Liver (tissue), 9 donors: ENCODE measurements around the gene CNDP2. TPM values are rescaled to one million over a fixed set of nuclear protein-coding genes. Genes with fewer than 3 reads are reported as not detected.

Experiments used
- DNase-seq: peaks from one replicate; pipeline ENCODE4 v3.0.0-alpha.2; 2017; ENCODE audit warnings: low spot score
- H3K27ac ChIP-seq, 2 donors: one replicate each; pipeline ENCODE4 v1.7.0; 2013; ENCODE audit warnings: inconsistent platforms in 2 of 2, low read length in 2 of 2, control low read depth in 1 of 2, low read depth in 1 of 2, mild to moderate bottlenecking in 1 of 2
- H3K27me3 ChIP-seq, 4 donors: one replicate each; pipeline versions ENCODE4 v1.6.1 to v1.7.0; 2013; ENCODE audit warnings: low read length in 3 of 4, inconsistent platforms in 1 of 4, mild to moderate bottlenecking in 1 of 4, moderate library complexity in 1 of 4; ENCODE audit not compliant: control insufficient read depth in 4 of 4, insufficient read depth in 4 of 4
- H3K36me3 ChIP-seq, 4 donors: one replicate each; pipeline versions ENCODE4 v1.6.1 to v1.7.0; 2013; ENCODE audit warnings: low read length in 3 of 4, mild to moderate bottlenecking in 3 of 4, low read depth in 1 of 4, moderate library complexity in 1 of 4; ENCODE audit not compliant: control insufficient read depth in 4 of 4, insufficient read depth in 3 of 4
- H3K4me1 ChIP-seq, 4 donors: one replicate each; pipeline versions ENCODE4 v1.6.1 to v1.7.0; 2013; ENCODE audit warnings: low read length in 3 of 4, mild to moderate bottlenecking in 3 of 4, moderate library complexity in 1 of 4; ENCODE audit not compliant: control insufficient read depth in 4 of 4, insufficient read depth in 4 of 4
- H3K4me3 ChIP-seq, 3 donors: one replicate each; pipeline versions ENCODE4 v1.6.1 to v1.7.0; 2013; ENCODE audit warnings: low read length in 3 of 3, control low read depth in 1 of 3, low read depth in 1 of 3, mild to moderate bottlenecking in 1 of 3
- H3K9ac ChIP-seq, 2 donors: one replicate each; pipeline ENCODE4 v1.7.0; 2013; ENCODE audit warnings: low read length in 2 of 2, mild to moderate bottlenecking in 2 of 2, moderate library complexity in 2 of 2, control low read depth in 1 of 2, low read depth in 1 of 2
- H3K9me3 ChIP-seq, 4 donors: one replicate each; pipeline versions ENCODE4 v1.6.1 to v1.7.0; 2013; ENCODE audit warnings: low read length in 3 of 4; ENCODE audit not compliant: control insufficient read depth in 4 of 4
- CTCF ChIP-seq: fragments of 150-350 bp; IDR thresholded peaks from 2 replicates; pipeline ENCODE4 v1.5.1; 2017; ENCODE audit warnings: improper control_type of control experiment, low read depth, low read length; ENCODE audit not compliant: missing input control
- FOXA1 ChIP-seq: IDR thresholded peaks from 2 replicates; pipeline ENCODE4 v1.6.1; 2016; ENCODE audit warnings: antibody characterized with exemption
- FOXA2 ChIP-seq: IDR thresholded peaks from 2 replicates; pipeline ENCODE4 v1.6.1; 2016; ENCODE audit warnings: antibody characterized with exemption
- SP1 ChIP-seq: IDR thresholded peaks from 2 replicates; pipeline ENCODE4 v1.6.1; 2018; ENCODE audit warnings: antibody characterized with exemption, mild to moderate bottlenecking
- YY1 ChIP-seq: IDR thresholded peaks from 2 replicates; pipeline ENCODE4 v1.6.1; 2016; ENCODE audit warnings: antibody characterized with exemption, mild to moderate bottlenecking
- ZBTB33 ChIP-seq: IDR thresholded peaks from 2 replicates; pipeline ENCODE4 v1.6.1; 2016; ENCODE audit warnings: antibody characterized with exemption
- polyA plus RNA-seq, 2 donors: library from polyadenylated mRNA; stranded (reverse) in 1 of 2; unstranded in 1 of 2; fragments of 200-250 nt in 1 of 2; fragments of >200 nt in 1 of 2; fragmentation: Nextera tagmentation in 1 of 2; extraction: Ambion mirVana in 1 of 2; gene quantifications; one replicate each; pipeline versions ENCODE4 v1.2.1 to v1.2.3, GENCODE V29; 2013 to 2015
- total RNA-seq, 2 donors: library from RNA; depleted of rRNA; stranded (reverse); fragments of >200 nt; gene quantifications; one replicate each; pipeline ENCODE4 v1.2.3, GENCODE V29; 2014
- donor health status: healthy.
- donor health status: healthy.
- donor health status: healthy.
- donor health status: healthy.
- donor health status: healthy.

Gene CNDP2
- total and polyA plus RNA-seq, 4 donors = 65.5 to 167 (median 141) TPM

- TF ChIP-seq ZBTB33 (no peak), YY1 (no peak), SP1 (no peak)
Measured at GRCh38 chr18:74571895-74572680, 75.9 kb downstream of the CNDP2 start (continued).

- Histone ChIP-seq H3K4me1 (no peaks in the 10 kb centered on the region), H3K9me3 (no peaks in the 10 kb centered on the region), H3K36me3 (peaks cover 0 to 5% (median 2%) of the 10 kb centered on the region in 4 donors), H3K27me3 (no peaks in the 10 kb centered on the region), H3K4me3 (no peak overlapping the region), H3K27ac (no peak overlapping the region), H3K9ac (no peak overlapping the region)
- DNase-seq = no peak
- TF ChIP-seq CTCF (no peak), FOXA2 (no peak), ZBTB33 (no peak), YY1 (no peak), FOXA1 (no peak)
Measured at GRCh38 chr18:74573053-74573452, 76.9 kb downstream of the CNDP2 start.

Other genes with a start within 250 kb of the CNDP2 start
- 100 to 1,000 TPM; 277 to 605 TPM for gene CYB5A, start 204.4 kb upstream of the CNDP2 start, total RNA-seq
- 1,000 to 10,000 TPM; 1,639 to 2,022 TPM for gene CYB5A, start 204.4 kb upstream of the CNDP2 start, polyA plus RNA-seq
- not detected for gene C18orf63, start 180.5 kb upstream of the CNDP2 start, total RNA-seq
- gene C18orf63, start 180.5 kb upstream of the CNDP2 start, polyA plus RNA-seq = not detected
- gene DIPK1C, start 39.1 kb upstream of the CNDP2 start, total RNA-seq = under 1 TPM; 0.08 to 0.19 TPM
- gene DIPK1C, start 39.1 kb upstream of the CNDP2 start, polyA plus RNA-seq = under 1 TPM in 1 of 2 donors, not detected in 1; 0.06 TPM
- 1 to 10 TPM in 1 of 2 donors, under 1 TPM in 1; 0.09 to 8.2 TPM for gene CNDP1, start 38.1 kb downstream of the CNDP2 start, total RNA-seq
- 10 to 100 TPM in 1 of 2 donors, 1 to 10 TPM in 1; 3.4 to 21.1 TPM for gene CNDP1, start 38.1 kb downstream of the CNDP2 start, polyA plus RNA-seq
- 10 to 100 TPM; 10.3 to 16.5 TPM for gene ZNF407, start 101.5 kb downstream of the CNDP2 start, total RNA-seq
- gene ZNF407, start 101.5 kb downstream of the CNDP2 start, polyA plus RNA-seq = 1 to 10 TPM; 1.9 to 2.8 TPM